ENCODE data around the gene SIGLEC7. TPM values are rescaled to one million over a fixed set of nuclear protein-coding genes. Genes with fewer than 3 reads are reported as not detected.

The SIGLEC7 gene
- polyA plus RNA-seq, 3 donors, result 0.33 to 0.43 (median 0.36) TPM

Other genes starting within 250 kb of the SIGLEC7 start
- gene KLK4, start 230.9 kb upstream of the SIGLEC7 start, polyA plus RNA-seq (ENCODE audit: insufficient read length in 3 of 3), result under 1 TPM in 1 of 3 donors, not detected in 2; 0.06 TPM
- 1 to 10 TPM; 1.6 to 1.9 (median 1.9) TPM for gene KLK5, start 189.3 kb upstream of the SIGLEC7 start, polyA plus RNA-seq (ENCODE audit: insufficient read length in 3 of 3)
- gene KLK6, start 172.7 kb upstream of the SIGLEC7 start, polyA plus RNA-seq (ENCODE audit: insufficient read length in 3 of 3), result 10 to 100 TPM; 37.7 to 40.8 (median 37.7) TPM
- 1 to 10 TPM; 3.3 to 4.5 (median 3.8) TPM for gene KLK7, start 158.4 kb upstream of the SIGLEC7 start, polyA plus RNA-seq (ENCODE audit: insufficient read length in 3 of 3)
- gene KLK8, start 140.7 kb upstream of the SIGLEC7 start, polyA plus RNA-seq (ENCODE audit: insufficient read length in 3 of 3), result 1 to 10 TPM; 1.8 to 2.8 (median 2.8) TPM
- under 1 TPM; 0.16 to 0.36 (median 0.24) TPM for gene KLK10, start 122.6 kb upstream of the SIGLEC7 start, polyA plus RNA-seq (ENCODE audit: insufficient read length in 3 of 3)
- under 1 TPM in 1 of 3 donors, not detected in 2; 0.14 TPM for gene KLK11, start 115.7 kb upstream of the SIGLEC7 start, polyA plus RNA-seq (ENCODE audit: insufficient read length in 3 of 3)
- gene KLK12, start 107.3 kb upstream of the SIGLEC7 start, polyA plus RNA-seq (ENCODE audit: insufficient read length in 3 of 3), result not detected
- gene KLK13, start 77.2 kb upstream of the SIGLEC7 start, polyA plus RNA-seq (ENCODE audit: insufficient read length in 3 of 3), result under 1 TPM; 0.24 to 0.65 (median 0.53) TPM
- under 1 TPM; 0.14 to 0.32 (median 0.19) TPM for gene KLK14, start 59.4 kb upstream of the SIGLEC7 start, polyA plus RNA-seq (ENCODE audit: insufficient read length in 3 of 3)
- 1 to 10 TPM; 3.0 to 5.1 (median 4.3) TPM for gene CTU1, start 33.9 kb upstream of the SIGLEC7 start, polyA plus RNA-seq (ENCODE audit: insufficient read length in 3 of 3)
- 1 to 10 TPM; 1.5 to 1.8 (median 1.5) TPM for gene SIGLEC9, start 17.4 kb upstream of the SIGLEC7 start, polyA plus RNA-seq (ENCODE audit: insufficient read length in 3 of 3)
- 1 to 10 TPM; 1.8 to 2.5 (median 2.3) TPM for gene CD33, start 82.8 kb downstream of the SIGLEC7 start, polyA plus RNA-seq (ENCODE audit: insufficient read length in 3 of 3)
- not detected for gene SIGLECL1, start 108.8 kb downstream of the SIGLEC7 start, polyA plus RNA-seq (ENCODE audit: insufficient read length in 3 of 3)
- gene IGLON5, start 169.3 kb downstream of the SIGLEC7 start, polyA plus RNA-seq (ENCODE audit: insufficient read length in 3 of 3), result 1 to 10 TPM; 1.9 to 4.7 (median 3.5) TPM
- 1 to 10 TPM; 4.1 to 5.8 (median 5.6) TPM for gene VSIG10L, start 199.8 kb downstream of the SIGLEC7 start, polyA plus RNA-seq (ENCODE audit: insufficient read length in 3 of 3)
- 100 to 1,000 TPM; 143 to 171 (median 160) TPM for gene ETFB, start 224.1 kb downstream of the SIGLEC7 start, polyA plus RNA-seq (ENCODE audit: insufficient read length in 3 of 3)
- 1 to 10 TPM; 1.8 to 2.7 (median 2.6) TPM for gene CLDND2, start 226.7 kb downstream of the SIGLEC7 start, polyA plus RNA-seq (ENCODE audit: insufficient read length in 3 of 3)
- gene NKG7, start 230.4 kb downstream of the SIGLEC7 start, polyA plus RNA-seq (ENCODE audit: insufficient read length in 3 of 3), result 1 to 10 TPM; 1.6 to 2.1 (median 1.8) TPM
- gene LIM2, start 245.7 kb downstream of the SIGLEC7 start, polyA plus RNA-seq (ENCODE audit: insufficient read length in 3 of 3), result under 1 TPM; 0.35 to 0.60 (median 0.44) TPM
- under 1 TPM; 0.22 to 0.39 (median 0.36) TPM for gene C19orf84, start 248.3 kb downstream of the SIGLEC7 start, polyA plus RNA-seq (ENCODE audit: insufficient read length in 3 of 3)